Measurements from ENCODE around the gene GRAP2.
"Not testable (repeated sequence)": the region's sequence is repeated elsewhere in the genome, so short reads cannot be mapped to it uniquely, and the experiment has no call there.

GRAP2 gene

GRCh38 chr22:39970742-39971141 is 69.9 kb downstream of the GRAP2 start:
- DNase-seq, result no peak

GRCh38 chr22:39972641-39973040 is 71.8 kb downstream of the GRAP2 start:
- no peak for DNase-seq

GRCh38 chr22:39973656-39974055 is 72.8 kb downstream of the GRAP2 start:
- no peak for DNase-seq

DNA sequence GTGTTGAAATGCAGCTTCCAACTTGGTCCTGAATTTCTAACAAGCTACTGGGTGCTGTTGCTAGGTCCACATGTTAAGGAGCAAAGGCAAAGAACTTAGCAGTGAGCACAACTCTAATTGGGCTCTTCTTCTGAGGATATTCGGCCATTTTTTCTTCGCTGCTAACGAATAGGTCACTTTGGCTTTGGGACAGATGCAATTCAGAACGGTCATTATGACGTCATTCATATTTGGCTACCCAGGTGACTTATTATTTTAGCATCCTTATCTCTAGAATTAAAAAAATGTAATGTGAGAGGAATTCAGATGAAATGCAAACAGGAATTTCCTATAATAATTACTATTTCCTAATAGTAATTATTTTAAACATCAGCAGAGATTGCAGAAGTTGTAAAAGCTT is 73.2 kb downstream of the GRAP2 start:
- DNase-seq, result no peak

GRCh38 chr22:39979048-39979447 is 78.2 kb downstream of the GRAP2 start:
- DNase-seq, result peak; percentile 28

- no peak for DNase-seq
Measured at GRCh38 chr22:39979458-39979857, 78.6 kb downstream of the GRAP2 start.

GRCh38 chr22:39980596-39980995 is 79.7 kb downstream of the GRAP2 start:
- DNase-seq, result no peak

GRCh38 chr22:39983346-39983745 is 82.5 kb downstream of the GRAP2 start:
- DNase-seq, result no peak

- no peak for DNase-seq
Measured at GRCh38 chr22:39984006-39984405, 83.1 kb downstream of the GRAP2 start.

DNA sequence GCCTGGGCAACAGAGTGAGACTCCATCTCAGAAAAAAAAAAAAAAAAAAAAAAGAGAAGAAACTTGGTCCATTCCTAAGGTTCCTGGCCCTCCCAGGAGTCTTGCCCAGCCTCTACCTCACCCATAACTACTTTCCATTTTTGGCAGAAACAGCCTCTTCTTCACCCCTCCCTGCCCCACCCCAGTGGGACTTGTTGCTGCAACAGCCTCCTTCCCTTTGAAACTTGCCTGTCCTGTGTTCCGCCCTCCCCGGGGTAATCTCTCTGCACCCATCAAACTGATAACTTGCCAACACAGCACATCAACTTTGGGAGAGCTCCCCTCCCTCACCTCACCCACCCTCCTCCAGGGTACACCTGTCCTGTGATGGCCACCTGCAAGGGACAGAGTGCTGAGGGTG is 83.9 kb downstream of the GRAP2 start:
- no peak for DNase-seq

DNA sequence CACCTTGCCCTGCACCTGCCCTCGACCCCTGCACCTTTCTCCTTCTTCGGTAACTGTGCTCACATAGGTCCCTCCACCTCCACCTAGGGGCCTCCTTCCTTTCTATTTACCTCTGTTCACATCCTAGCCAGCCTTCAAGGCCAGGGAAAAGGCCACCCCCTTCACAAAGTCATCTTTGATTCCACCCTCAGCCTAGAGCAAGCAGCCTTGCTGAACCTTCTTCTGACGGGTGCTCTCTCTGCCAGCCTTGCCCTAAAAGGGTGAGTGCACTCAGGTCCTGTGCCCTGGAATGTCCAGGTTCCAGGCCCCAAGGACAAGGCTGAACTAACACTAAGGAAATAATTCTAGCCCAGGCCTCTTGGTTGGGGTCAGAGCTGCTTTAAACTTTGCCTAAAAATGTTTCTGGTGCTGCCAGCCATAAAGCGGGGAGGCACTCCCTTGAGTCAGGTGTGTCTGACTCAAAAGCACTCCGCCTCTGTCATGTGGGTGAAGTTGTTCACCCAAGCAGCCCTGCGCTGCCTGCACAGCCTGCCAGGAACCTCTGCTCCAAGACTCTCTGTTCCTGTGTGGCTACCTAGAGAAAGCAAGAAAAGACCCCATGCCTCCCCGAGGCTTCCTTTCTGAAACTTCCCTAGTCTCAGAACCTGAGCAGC is 84.6 kb downstream of the GRAP2 start:
- no peak for DNase-seq

DNA sequence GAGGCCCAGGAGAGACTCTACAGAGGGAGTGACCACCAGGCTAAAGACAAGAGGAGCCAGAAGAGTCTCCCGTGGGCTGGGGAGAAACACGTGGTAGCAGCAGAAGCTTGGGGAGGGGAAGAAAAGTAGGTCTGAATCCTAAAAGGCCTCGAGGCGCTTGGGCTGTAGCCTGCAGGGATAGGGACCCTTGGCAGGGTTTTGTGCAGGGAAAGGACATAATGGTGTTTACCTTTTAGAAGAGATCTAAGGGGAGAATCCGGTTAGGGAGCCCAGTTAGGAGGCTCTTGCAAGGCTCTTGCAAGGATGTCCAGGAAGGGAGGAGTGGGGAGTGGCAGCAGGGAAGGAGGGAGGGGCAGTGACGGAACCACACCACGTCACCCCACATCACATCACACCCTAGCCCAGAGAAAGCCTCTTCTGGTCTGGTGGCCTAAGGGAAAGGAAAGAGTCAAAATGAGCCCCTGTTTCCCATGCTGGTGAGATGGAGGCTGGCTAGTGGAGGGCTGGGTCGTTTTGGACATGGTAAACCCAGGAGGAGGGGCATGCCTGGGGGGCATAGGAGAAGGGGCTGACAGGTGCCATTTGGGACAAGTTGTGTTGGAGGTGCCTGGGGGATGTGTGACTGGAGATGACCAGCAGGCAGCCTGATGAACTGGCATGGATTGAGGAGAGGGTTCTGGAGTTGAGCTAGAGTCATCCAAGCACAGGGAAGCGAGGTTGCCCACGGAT is 87.7 kb downstream of the GRAP2 start:
- DNase-seq, result no peak

DNA sequence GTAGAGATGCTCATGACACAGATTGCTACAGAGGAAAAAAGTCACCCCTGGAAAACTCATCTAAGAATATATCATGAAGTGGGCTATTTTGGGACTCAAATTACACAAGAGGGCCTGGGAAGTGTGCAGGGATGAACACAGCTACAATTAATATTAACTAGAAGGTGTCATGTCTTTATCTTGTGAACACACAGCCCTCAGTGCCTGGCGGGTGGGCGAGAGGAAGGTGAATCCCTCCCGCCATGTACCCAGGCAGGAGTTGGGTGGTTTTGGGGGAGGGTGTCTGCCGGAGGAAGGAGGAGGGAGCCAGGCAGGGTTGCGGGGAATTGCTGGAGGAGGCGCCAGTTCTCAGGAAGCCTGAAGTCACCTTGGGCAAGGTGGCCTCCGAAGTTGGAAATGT is 88.7 kb downstream of the GRAP2 start:
- DNase-seq, result no peak

DNA sequence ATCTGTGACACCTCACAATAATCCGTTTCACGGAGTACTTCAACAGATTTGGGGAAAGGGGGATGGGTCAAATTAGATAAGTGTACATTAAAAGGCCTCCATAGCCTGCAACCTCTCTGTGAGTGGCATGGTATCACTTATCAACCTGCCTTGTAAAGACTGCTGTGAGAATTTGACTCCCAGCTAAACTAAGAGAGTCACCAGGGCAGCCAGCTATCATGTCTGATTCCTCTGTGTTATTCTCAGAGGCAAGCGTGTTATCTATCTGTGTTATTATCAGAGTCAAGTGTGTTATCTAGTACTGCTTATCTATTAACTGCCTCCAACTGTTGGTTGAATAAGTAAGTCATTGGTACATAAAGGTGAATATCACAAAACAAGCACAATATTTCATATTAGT is 89.8 kb downstream of the GRAP2 start:
- no peak for DNase-seq

- no peak for DNase-seq
Measured at GRCh38 chr22:39991159-39991860, 90.4 kb downstream of the GRAP2 start.

GRCh38 chr22:39992088-39992826 is 91.4 kb downstream of the GRAP2 start:
- no peak for DNase-seq

- not testable (repeated sequence) for DNase-seq
Measured at GRCh38 chr22:39992894-39993293, 92.0 kb downstream of the GRAP2 start.

DNA sequence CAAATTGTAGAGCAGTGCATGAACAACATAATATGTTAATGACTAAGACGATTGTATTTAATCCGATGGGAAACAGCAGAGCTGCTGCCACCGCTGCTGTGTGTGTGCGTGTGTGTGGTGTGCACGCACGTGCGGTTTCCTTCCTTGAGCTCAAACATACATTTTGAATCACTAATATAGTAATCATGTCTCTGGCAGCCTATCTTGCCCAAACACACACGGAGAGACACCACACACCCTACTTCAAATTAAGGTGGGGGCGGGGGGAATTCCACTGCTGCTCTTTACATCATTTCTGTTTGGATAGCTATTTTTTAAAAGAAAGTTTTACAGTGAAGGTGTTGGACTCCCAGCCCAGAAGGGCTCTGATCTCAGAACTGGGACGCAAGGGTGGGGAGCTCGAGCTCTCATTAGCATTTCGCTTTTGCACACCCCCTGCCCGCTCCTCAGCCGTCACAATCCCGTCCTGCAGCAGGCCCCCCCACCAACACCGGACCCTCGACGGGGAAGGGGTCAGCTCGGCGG is 93.2 kb downstream of the GRAP2 start:
- DNase-seq, result peak; percentile 5

- DNase-seq, result no peak
Measured at GRCh38 chr22:39994566-39995392, 93.9 kb downstream of the GRAP2 start, which contains the start of gene FAM83F. Gene FAM83F, plus strand, starts transcription at chr22:39994954. Its CDS starts 89 bp downstream, at chr22:39995043.

- no peak for DNase-seq
Measured at GRCh38 chr22:39995393-39996252, 94.7 kb downstream of the GRAP2 start.

DNA sequence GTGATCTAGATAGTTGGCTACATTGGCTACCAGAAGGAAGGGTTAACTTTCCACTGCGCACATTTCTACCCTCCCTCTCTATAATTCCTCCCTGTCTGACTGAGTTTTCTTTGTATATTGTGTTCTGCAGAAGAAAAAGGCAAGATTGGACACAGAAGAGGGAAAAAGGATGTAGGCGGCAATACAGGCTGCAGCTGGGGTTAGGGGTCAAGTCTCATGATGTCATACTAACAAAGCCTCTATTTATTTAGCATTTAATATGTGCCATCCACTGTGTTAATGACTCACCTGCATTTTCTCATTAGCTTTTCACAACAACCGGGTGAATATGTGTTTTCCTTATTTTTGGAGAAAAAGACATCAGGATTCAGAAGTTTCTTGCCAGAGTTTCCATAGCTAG is 95.8 kb downstream of the GRAP2 start:
- DNase-seq, result no peak

All from MV-4-11 (cell line).